Keratinocyte (primary cell): ENCODE measurements around the gene PVR. TPM values are rescaled to one million over a fixed set of nuclear protein-coding genes. Genes with fewer than 3 reads are reported as not detected.

Experiments used
- DNase-seq: peaks from one replicate; pipeline ENCODE4 v3.0.0-alpha.2; 2011; ENCODE audit warnings: low read depth, missing footprints, low spot score
- FAIRE-seq: peaks from 2 replicates; lab custom pipeline; 2011; peaks lifted over from hg19 to GRCh38; lab: Jason Lieb, UNC
- H2AFZ ChIP-seq: 2 replicates; pipeline ENCODE4 v1.6.0; 2012; ENCODE audit warnings: low read length, control low read depth, inconsistent platforms; ENCODE audit not compliant: control insufficient read depth
- H3K27ac ChIP-seq: 2 replicates; pipeline ENCODE4 v1.5.1; 2011; ENCODE audit warnings: low read length; ENCODE audit not compliant: control insufficient read depth, insufficient read depth
- H3K27me3 ChIP-seq: 3 replicates; pipeline ENCODE4 v1.6.0; 2011; ENCODE audit warnings: low read length; ENCODE audit not compliant: control insufficient read depth, insufficient read depth; ENCODE audit errors: extremely low read depth
- H3K36me3 ChIP-seq, 2 experiments: 2 replicates in 1 of 2; 3 replicates in 1 of 2; pipeline ENCODE4 v1.5.1; 2011; ENCODE audit warnings: low read length in 2 of 2, mild to moderate bottlenecking in 1 of 2; ENCODE audit not compliant: control insufficient read depth in 2 of 2, insufficient read depth in 2 of 2; ENCODE audit errors: extremely low read depth in 1 of 2
- H3K4me1 ChIP-seq: 3 replicates; pipeline ENCODE4 v1.5.1; 2011; ENCODE audit warnings: low read length; ENCODE audit not compliant: control insufficient read depth, insufficient read depth; ENCODE audit errors: extremely low read depth
- H3K4me2 ChIP-seq: 3 replicates; pipeline ENCODE4 v1.6.0; 2011; ENCODE audit warnings: low read depth, low read length; ENCODE audit not compliant: control insufficient read depth, insufficient read depth; ENCODE audit errors: extremely low read depth
- H3K4me3 ChIP-seq, 3 experiments: fragments of 200-600 bp in 1 of 3; sonication (generic) in 1 of 3; 2 replicates in 2 of 3; 3 replicates in 1 of 3; pipeline ENCODE4 v1.5.1; 2011 to 2016; ENCODE audit warnings: low read length in 3 of 3, mild to moderate bottlenecking in 3 of 3, control low read depth in 2 of 3, inconsistent platforms in 1 of 3, low read depth in 1 of 3, mixed read lengths in 1 of 3, mixed run types in 1 of 3, moderate library complexity in 1 of 3; ENCODE audit not compliant: control insufficient read depth in 2 of 3, insufficient read depth in 2 of 3; ENCODE audit errors: extremely low read depth in 1 of 3
- H3K79me2 ChIP-seq: 2 replicates; pipeline ENCODE4 v1.6.0; 2012; ENCODE audit warnings: low read length; ENCODE audit not compliant: control insufficient read depth, insufficient read depth
- H3K9ac ChIP-seq: 3 replicates; pipeline ENCODE4 v1.6.0; 2011; ENCODE audit warnings: low read length; ENCODE audit not compliant: control insufficient read depth, insufficient read depth; ENCODE audit errors: extremely low read depth
- H3K9me1 ChIP-seq: 3 replicates; pipeline ENCODE4 v1.6.0; 2011; ENCODE audit warnings: low read length; ENCODE audit not compliant: control insufficient read depth, insufficient read depth; ENCODE audit errors: extremely low read depth
- H3K9me3 ChIP-seq: 2 replicates; pipeline ENCODE4 v1.5.1; 2012; ENCODE audit warnings: low read depth, low read length; ENCODE audit not compliant: control insufficient read depth
- H4K20me1 ChIP-seq: 3 replicates; pipeline ENCODE4 v1.6.0; 2011; ENCODE audit warnings: low read length; ENCODE audit not compliant: control insufficient read depth, insufficient read depth; ENCODE audit errors: extremely low read depth
- CTCF ChIP-seq, 3 experiments: IDR thresholded peaks in 1 of 3; conservative IDR thresholded peaks in 1 of 3; optimal IDR thresholded peaks in 1 of 3; 2 replicates in 2 of 3; 3 replicates in 1 of 3; pipeline versions ENCODE3 to v1.5.1; 2011; ENCODE audit warnings: low read length in 3 of 3, mild to moderate bottlenecking in 3 of 3, moderate library complexity in 2 of 3, control low read depth in 1 of 3, inconsistent platforms in 1 of 3; ENCODE audit not compliant: insufficient read depth in 2 of 3; ENCODE audit errors: extremely low read depth in 1 of 3
- EZH2 ChIP-seq: IDR thresholded peaks from one replicate; pipeline ENCODE4 v1.6.1; 2012; ENCODE audit warnings: inconsistent platforms, mild to moderate bottlenecking, low read length, moderate library complexity
- dilution Hi-C: fragments of 300-500 bp; cut with MboI; formaldehyde crosslinking; loops from one replicate; pipeline ENCODE4 v1.7.0; 2020; ENCODE audit warnings: low sequenced_read_pairs; ENCODE audit not compliant: extremely low pct_ligation_motif_present
- polyA plus RNA-seq, 5 experiments: library from polyadenylated mRNA; depleted of rRNA in 3 of 5; stranded (reverse) in 3 of 5; stranded (forward) in 1 of 5; unstranded in 1 of 5; fragments of >200 nt; gene quantifications; 1 replicate in 1 of 5; 2 replicates in 3 of 5; 3 replicates in 1 of 5; pipeline versions ENCODE4 v1.2.1 to v1.2.3, GENCODE V29; 2011 to 2012; ENCODE audit warnings: missing spikeins in 2 of 5, low read depth in 1 of 5, low replicate concordance in 1 of 5

PVR gene
- polyA plus RNA-seq, 1 donor (not counting 4 experiments of a cell fraction or from before 2014, with no cell fraction given), result 48.1 TPM

GRCh38 chr19:44615863-44616247 is 27.9 kb upstream of the PVR start:
- no peak overlapping the region for H2AFZ ChIP-seq
- H3K4me1 ChIP-seq, result no peaks in the 10 kb centered on the region
- no peaks in the 10 kb centered on the region for H3K9me3 ChIP-seq
- no peaks in the 10 kb centered on the region for H4K20me1 ChIP-seq
- H3K27me3 ChIP-seq, result no peaks in the 10 kb centered on the region
- no peak overlapping the region for H3K27ac ChIP-seq
- H3K9me1 ChIP-seq, result no peaks in the 10 kb centered on the region
- FAIRE-seq, result no peak
- H3K4me3 ChIP-seq, result no peak overlapping the region
- no peak for TF ChIP-seq EZH2
- DNase-seq, result no peak
- no peaks in the 10 kb centered on the region for H3K79me2 ChIP-seq
- H3K9ac ChIP-seq, result no peak overlapping the region
- no peaks in the 10 kb centered on the region for H3K36me3 ChIP-seq
- dilution Hi-C loops, result no loop called here
- H3K4me2 ChIP-seq, result no peak overlapping the region

GRCh38 chr19:44617110-44617880 is 26.4 kb upstream of the PVR start:
- Histone ChIP-seq H3K9me1 (no peaks in the 10 kb centered on the region), H3K4me3 (no peak overlapping the region), H3K27ac (no peak overlapping the region), H3K79me2 (no peaks in the 10 kb centered on the region), H3K36me3 (no peaks in the 10 kb centered on the region), H3K9ac (no peak overlapping the region), H3K4me2 (no peak overlapping the region), H3K4me1 (no peaks in the 10 kb centered on the region), H4K20me1 (no peaks in the 10 kb centered on the region), H2AFZ (no peak overlapping the region), H3K27me3 (no peaks in the 10 kb centered on the region), H3K9me3 (no peaks in the 10 kb centered on the region)
- dilution Hi-C loops, result no loop called here
- DNase-seq (no peak), FAIRE-seq (no peak)
- TF ChIP-seq CTCF (optimal IDR thresholded peaks at IDR 0.05 in 1 of 3, IDR thresholded peaks at IDR 0.05 in 1 of 3, conservative IDR thresholded peaks at IDR 0.05 in 1 of 3; ENCODE audit: extremely low read depth in 1 of 3, insufficient read depth in 2 of 3, low read length in 3 of 3) (no peak), EZH2 (no peak)
